Endothelial cell of umbilical vein (primary cell): ENCODE results near the gene ACSF3.

Experiments used
- GATA2 ChIP-seq: IDR thresholded peaks from 2 replicates; pipeline ENCODE4 v1.7.0; 2011; ENCODE audit warnings: low read depth, mild to moderate bottlenecking, moderate library complexity, mixed read lengths, low read length; ENCODE audit not compliant: insufficient read length, insufficient read depth
- POLR2A ChIP-seq: IDR thresholded peaks from 2 replicates; pipeline ENCODE4 v1.6.1; 2012; ENCODE audit warnings: low read depth, mild to moderate bottlenecking, control low read depth, low read length
- POLR2AphosphoS5 ChIP-seq: IDR thresholded peaks from 2 replicates; pipeline ENCODE4 v1.6.1; 2012; ENCODE audit warnings: low read depth, mild to moderate bottlenecking, control low read depth, low read length, moderate library complexity; ENCODE audit not compliant: insufficient read depth
- TF ChIP-seq, protein P1 (sequence below), 2 donors: IDR thresholded peaks; 1 replicate in 1 of 2; 2 replicates in 1 of 2; pipeline ENCODE4 v1.5.1; 2011; ENCODE audit warnings: low read length in 2 of 2, mild to moderate bottlenecking in 2 of 2, moderate library complexity in 2 of 2, control low read depth in 1 of 2, inconsistent platforms in 1 of 2, low read depth in 1 of 2; ENCODE audit not compliant: insufficient read depth in 1 of 2; ENCODE audit errors: extremely low read depth in 1 of 2

DNA sequence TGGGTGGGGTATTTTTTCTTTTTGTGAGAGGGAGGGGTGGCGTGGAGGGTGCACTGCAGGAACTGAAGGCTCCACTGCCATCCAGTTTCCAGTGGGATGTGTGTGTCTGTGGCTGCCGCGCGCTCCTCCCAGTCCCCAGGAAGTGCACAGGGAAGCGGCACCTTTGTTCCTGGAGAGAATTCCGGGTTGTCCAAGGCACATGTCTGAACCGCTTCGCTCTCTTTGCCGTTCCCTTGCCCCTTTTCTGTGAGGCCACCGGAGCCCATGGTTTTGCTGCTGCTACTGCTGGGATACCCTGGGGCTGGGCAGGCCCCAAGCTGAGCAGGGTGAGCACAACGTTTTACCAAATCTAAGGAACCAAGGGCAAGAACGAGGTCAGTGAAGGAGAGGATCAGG is 19.5 kb downstream of the ACSF3 start:
- TF ChIP-seq, protein P1, sequence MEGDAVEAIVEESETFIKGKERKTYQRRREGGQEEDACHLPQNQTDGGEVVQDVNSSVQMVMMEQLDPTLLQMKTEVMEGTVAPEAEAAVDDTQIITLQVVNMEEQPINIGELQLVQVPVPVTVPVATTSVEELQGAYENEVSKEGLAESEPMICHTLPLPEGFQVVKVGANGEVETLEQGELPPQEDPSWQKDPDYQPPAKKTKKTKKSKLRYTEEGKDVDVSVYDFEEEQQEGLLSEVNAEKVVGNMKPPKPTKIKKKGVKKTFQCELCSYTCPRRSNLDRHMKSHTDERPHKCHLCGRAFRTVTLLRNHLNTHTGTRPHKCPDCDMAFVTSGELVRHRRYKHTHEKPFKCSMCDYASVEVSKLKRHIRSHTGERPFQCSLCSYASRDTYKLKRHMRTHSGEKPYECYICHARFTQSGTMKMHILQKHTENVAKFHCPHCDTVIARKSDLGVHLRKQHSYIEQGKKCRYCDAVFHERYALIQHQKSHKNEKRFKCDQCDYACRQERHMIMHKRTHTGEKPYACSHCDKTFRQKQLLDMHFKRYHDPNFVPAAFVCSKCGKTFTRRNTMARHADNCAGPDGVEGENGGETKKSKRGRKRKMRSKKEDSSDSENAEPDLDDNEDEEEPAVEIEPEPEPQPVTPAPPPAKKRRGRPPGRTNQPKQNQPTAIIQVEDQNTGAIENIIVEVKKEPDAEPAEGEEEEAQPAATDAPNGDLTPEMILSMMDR (IDR thresholded peaks at IDR 0.05; ENCODE audit: extremely low read depth in 1 of 2, insufficient read depth in 1 of 2, low read depth in 1 of 2, low read length in 2 of 2): no peak
- no peak for TF ChIP-seq POLR2A
- no peak for TF ChIP-seq POLR2AphosphoS5
- TF ChIP-seq GATA2: no peak
